Panc1 (cell line): ENCODE results near the gene KCNQ4.

Source experiments
- CTCF ChIP-seq: fragments of 450-650 bp; IDR thresholded peaks from 2 replicates; pipeline ENCODE4 v1.5.1; 2017; ENCODE audit warnings: mild to moderate bottlenecking
- POLR2AphosphoS5 ChIP-seq: IDR thresholded peaks from 2 replicates; pipeline ENCODE4 v1.6.1; 2012; ENCODE audit warnings: mild to moderate bottlenecking, low read depth, low read length, moderate library complexity
- TF ChIP-seq, protein P1 (sequence below), 2 experiments: IDR thresholded peaks; 2 replicates each; pipeline ENCODE4 v1.6.1; 2011 to 2012; ENCODE audit warnings: low read depth in 2 of 2, control low read depth in 1 of 2, low read length in 1 of 2, mild to moderate bottlenecking in 1 of 2, moderate library complexity in 1 of 2; ENCODE audit not compliant: insufficient read depth in 1 of 2

DNA sequence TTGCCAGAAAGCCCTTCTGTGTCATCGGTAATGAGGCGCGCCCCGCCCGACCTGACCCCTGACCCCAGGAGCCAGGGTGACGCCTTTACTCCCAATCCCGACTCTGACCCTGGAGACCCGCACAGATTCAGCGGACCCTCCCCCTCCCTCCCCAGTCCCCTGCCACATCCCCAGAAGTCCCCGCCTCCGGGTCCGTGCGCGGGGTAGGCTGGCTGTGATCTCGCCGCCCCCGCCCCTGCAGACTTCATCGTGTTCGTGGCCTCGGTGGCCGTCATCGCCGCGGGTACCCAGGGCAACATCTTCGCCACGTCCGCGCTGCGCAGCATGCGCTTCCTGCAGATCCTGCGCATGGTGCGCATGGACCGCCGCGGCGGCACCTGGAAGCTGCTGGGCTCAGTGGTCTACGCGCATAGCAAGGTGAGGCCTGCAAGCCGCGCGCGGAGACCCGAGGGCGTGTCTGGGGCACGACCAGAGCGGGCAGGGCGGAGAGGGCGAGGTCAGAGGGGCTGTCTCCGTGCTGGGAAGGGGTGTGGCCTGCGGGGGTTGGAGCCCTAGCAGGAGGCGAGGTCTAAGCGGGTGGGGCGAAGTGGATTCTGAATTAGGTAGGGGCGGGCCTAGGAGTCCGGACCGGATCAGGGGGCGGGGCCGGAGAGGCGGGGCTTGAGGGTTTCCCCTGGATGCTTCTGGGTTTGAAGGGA, 34.8 kb downstream of the KCNQ4 start:
- TF ChIP-seq CTCF (no peak), POLR2AphosphoS5 (no peak)
- TF ChIP-seq, protein P1, sequence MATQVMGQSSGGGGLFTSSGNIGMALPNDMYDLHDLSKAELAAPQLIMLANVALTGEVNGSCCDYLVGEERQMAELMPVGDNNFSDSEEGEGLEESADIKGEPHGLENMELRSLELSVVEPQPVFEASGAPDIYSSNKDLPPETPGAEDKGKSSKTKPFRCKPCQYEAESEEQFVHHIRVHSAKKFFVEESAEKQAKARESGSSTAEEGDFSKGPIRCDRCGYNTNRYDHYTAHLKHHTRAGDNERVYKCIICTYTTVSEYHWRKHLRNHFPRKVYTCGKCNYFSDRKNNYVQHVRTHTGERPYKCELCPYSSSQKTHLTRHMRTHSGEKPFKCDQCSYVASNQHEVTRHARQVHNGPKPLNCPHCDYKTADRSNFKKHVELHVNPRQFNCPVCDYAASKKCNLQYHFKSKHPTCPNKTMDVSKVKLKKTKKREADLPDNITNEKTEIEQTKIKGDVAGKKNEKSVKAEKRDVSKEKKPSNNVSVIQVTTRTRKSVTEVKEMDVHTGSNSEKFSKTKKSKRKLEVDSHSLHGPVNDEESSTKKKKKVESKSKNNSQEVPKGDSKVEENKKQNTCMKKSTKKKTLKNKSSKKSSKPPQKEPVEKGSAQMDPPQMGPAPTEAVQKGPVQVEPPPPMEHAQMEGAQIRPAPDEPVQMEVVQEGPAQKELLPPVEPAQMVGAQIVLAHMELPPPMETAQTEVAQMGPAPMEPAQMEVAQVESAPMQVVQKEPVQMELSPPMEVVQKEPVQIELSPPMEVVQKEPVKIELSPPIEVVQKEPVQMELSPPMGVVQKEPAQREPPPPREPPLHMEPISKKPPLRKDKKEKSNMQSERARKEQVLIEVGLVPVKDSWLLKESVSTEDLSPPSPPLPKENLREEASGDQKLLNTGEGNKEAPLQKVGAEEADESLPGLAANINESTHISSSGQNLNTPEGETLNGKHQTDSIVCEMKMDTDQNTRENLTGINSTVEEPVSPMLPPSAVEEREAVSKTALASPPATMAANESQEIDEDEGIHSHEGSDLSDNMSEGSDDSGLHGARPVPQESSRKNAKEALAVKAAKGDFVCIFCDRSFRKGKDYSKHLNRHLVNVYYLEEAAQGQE (IDR thresholded peaks at IDR 0.05; ENCODE audit: insufficient read depth in 1 of 2, low read depth in 2 of 2, low read length in 1 of 2): no peak
